ENCODE measurements around the gene PHRF1.

Gene PHRF1

GRCh38 chr11:616320-617198 is 40.3 kb downstream of the PHRF1 start:
- DNase-seq = no peak

GRCh38 chr11:617199-617911 is 41.1 kb downstream of the PHRF1 start:
- DNase-seq = no peak

- no peak for DNase-seq
Observed at GRCh38 chr11:617912-618682, 41.8 kb downstream of the PHRF1 start.

- no peak for DNase-seq
Observed at GRCh38 chr11:618856-619627, 42.8 kb downstream of the PHRF1 start.

- no peak for DNase-seq
Observed at GRCh38 chr11:619628-620050, 43.4 kb downstream of the PHRF1 start.

- no peak for DNase-seq
Observed at GRCh38 chr11:620201-620600, 43.9 kb downstream of the PHRF1 start.

GRCh38 chr11:620935-621814 is 44.9 kb downstream of the PHRF1 start:
- no peak for DNase-seq

- no peak for DNase-seq
Observed at GRCh38 chr11:621838-622237, 45.6 kb downstream of the PHRF1 start.

GRCh38 chr11:623349-623869 is 47.1 kb downstream of the PHRF1 start:
- no peak for DNase-seq

GRCh38 chr11:623999-624704 is 47.9 kb downstream of the PHRF1 start:
- DNase-seq = no peak

- no peak for DNase-seq
Observed at GRCh38 chr11:624705-625635, 48.7 kb downstream of the PHRF1 start, which contains the start of gene CDHR5. Gene CDHR5, minus strand, starts transcription at chr11:624955. Its CDS starts 53 bp downstream, at chr11:624902.

- DNase-seq = no peak
Observed at GRCh38 chr11:625636-626268, 49.5 kb downstream of the PHRF1 start.

GRCh38 chr11:626475-627307 is 50.4 kb downstream of the PHRF1 start, which contains the start of gene SCT:
Gene SCT, minus strand, starts transcription at chr11:627181. Its CDS starts 38 bp downstream, at chr11:627143.
- no peak for DNase-seq

- DNase-seq = no peak
Observed at GRCh38 chr11:627308-627576, 51.0 kb downstream of the PHRF1 start.

- DNase-seq = no peak
Observed at GRCh38 chr11:628056-628455, 51.8 kb downstream of the PHRF1 start.

GRCh38 chr11:629237-629583 is 52.9 kb downstream of the PHRF1 start:
- DNase-seq = no peak

- DNase-seq = no peak
Observed at GRCh38 chr11:630871-631270, 54.6 kb downstream of the PHRF1 start.

GRCh38 chr11:635945-636510 is 59.8 kb downstream of the PHRF1 start:
- DNase-seq = no peak
